K562 (cell line): ENCODE measurements around the gene NAV2. TPM values are rescaled to one million over a fixed set of nuclear protein-coding genes. Genes with fewer than 3 reads are reported as not detected.

Source experiments
- EGR1 ChIP-seq: fragments of 450-650 bp; conservative IDR thresholded peaks from 2 replicates; pipeline ENCODE4 v1.6.1; 2017; ENCODE audit warnings: mild to moderate bottlenecking
- EWSR1 ChIP-seq: fragments of 450-650 bp; IDR thresholded peaks from 2 replicates; pipeline ENCODE4 v1.6.1; 2018; ENCODE audit warnings: borderline replicate concordance, mild to moderate bottlenecking, low read depth, moderate library complexity; ENCODE audit not compliant: partially characterized antibody
- FOSL1 ChIP-seq: fragments of 200-800 bp; sonication (Bioruptor generic); conservative IDR thresholded peaks from 2 replicates; pipeline ENCODE4 v1.6.1; 2016; ENCODE audit warnings: missing genetic modification characterization, missing compliant biosample characterization
- MEIS2 ChIP-seq: fragments of 450-650 bp; IDR thresholded peaks from 2 replicates; pipeline ENCODE4 v1.6.1; 2014; ENCODE audit warnings: mild to moderate bottlenecking; ENCODE audit not compliant: partially characterized antibody
- RBM14 ChIP-seq: fragments of 200-400 bp; formaldehyde crosslinking; IDR thresholded peaks from 2 replicates; pipeline ENCODE4 v1.6.1; 2018; ENCODE audit warnings: low read depth, mild to moderate bottlenecking, low read length, moderate library complexity, borderline replicate concordance; ENCODE audit not compliant: insufficient read depth
- SMARCC2 ChIP-seq: fragments of 450-650 bp; IDR thresholded peaks from 2 replicates; pipeline ENCODE4 v1.6.1; 2017; ENCODE audit warnings: antibody characterized with exemption, moderate library complexity, mild to moderate bottlenecking, low read depth
- THRAP3 ChIP-seq: fragments of 450-650 bp; IDR thresholded peaks from 2 replicates; pipeline ENCODE4 v1.6.1; 2016; ENCODE audit warnings: mild to moderate bottlenecking, inconsistent platforms, borderline replicate concordance
- polyA plus RNA-seq, 8 experiments: library from polyadenylated mRNA; depleted of rRNA in 4 of 8; stranded (reverse) in 5 of 8; unstranded in 3 of 8; fragments of >200 nt; fragmentation: Nextera tagmentation in 2 of 8; fragmentation: Illumina TruSeq in 1 of 8; extraction: Ambion mirVana in 2 of 8; extraction: Trizol in 1 of 8; gene quantifications; 2 replicates each; pipeline versions ENCODE4 v1.2.1 to v1.2.3, GENCODE V29; 2011 to 2014; ENCODE audit warnings: inconsistent platforms in 1 of 8, missing spikeins in 1 of 8
- total RNA-seq, 7 experiments: library from RNA; depleted of rRNA in 6 of 7; stranded (reverse); fragments of >200 nt in 6 of 7; fragmentation: Illumina TruSeq in 2 of 7; extraction: Trizol in 2 of 7; gene quantifications; 2 replicates each; pipeline versions ENCODE4 v1.2.1 to v1.2.3, GENCODE V29; 2011 to 2021; ENCODE audit warnings: low replicate concordance in 1 of 7
- TF ChIP-seq, protein P1 (sequence below): fragments of 250-450 bp; sonication (Bioruptor Pico); IDR thresholded peaks from 2 replicates; pipeline ENCODE4 v1.8.0; 2022; ENCODE audit warnings: moderate library complexity, mild to moderate bottlenecking, inconsistent platforms
- TF ChIP-seq, protein P2 (sequence below), 2 experiments: IDR thresholded peaks in 1 of 2; conservative IDR thresholded peaks in 1 of 2; 2 replicates each; pipeline ENCODE4 v1.6.1; 2016; ENCODE audit warnings: low read depth in 2 of 2, mild to moderate bottlenecking in 1 of 2, missing compliant biosample characterization in 1 of 2, missing genetic modification characterization in 1 of 2, moderate library complexity in 1 of 2
- TF ChIP-seq, protein P3 (sequence below): fragments of 250-450 bp; sonication (Bioruptor Pico); IDR thresholded peaks from 2 replicates; pipeline ENCODE4 v1.4.0; 2020; ENCODE audit warnings: mild to moderate bottlenecking, moderate library complexity

Gene NAV2
- total and polyA plus RNA-seq, 9 of the 15 experiments (the other 6 are each of a cell fraction or from before 2014, with no cell fraction given) = 0.03 to 0.35 (median 0.05) TPM

DNA sequence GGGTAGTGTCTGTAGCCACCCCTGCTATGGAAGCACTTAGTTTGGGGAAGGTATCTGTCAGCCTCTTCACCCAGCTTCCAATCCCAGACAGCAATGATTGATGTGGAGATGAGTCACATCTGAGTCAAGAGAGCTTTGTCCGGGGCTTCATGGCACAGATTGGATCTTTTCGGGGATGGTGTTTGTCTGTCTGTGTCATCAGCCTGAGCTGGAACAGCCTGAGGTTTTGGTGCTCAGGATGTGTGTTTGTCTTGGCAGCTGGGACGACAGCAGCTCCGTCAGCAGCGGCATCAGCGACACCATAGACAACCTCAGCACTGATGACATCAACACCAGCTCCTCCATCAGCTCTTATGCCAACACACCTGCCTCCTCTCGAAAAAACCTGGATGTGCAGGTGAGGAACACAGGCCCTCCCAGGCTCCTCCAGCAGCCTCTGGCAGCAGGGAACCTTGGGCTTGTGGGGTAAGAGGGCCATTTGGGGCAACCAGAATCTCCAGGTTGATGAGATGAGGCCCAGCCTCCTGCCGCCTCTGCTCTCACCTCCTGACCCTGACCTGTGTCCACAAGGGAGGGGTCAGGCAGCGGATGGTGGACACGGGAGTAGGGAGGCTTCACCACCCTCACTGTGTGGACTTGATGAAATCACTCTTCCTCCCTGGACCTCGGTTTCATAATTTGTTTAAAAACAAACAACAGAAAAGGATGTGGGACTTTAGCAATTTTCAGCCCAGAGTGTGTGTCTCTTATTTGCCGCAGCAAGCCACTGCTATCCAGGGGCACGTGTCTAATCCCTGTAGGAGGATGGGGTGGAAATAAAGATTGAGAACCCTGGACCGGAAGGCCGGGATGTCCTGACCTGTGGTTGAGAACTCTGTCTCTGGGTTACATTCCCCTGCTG, 323.3 kb downstream of the NAV2 start (continued):
- TF ChIP-seq MEIS2 (peak; percentile 99), RBM14 (no peak), THRAP3 (no peak), FOSL1 (tag) (peak; percentile 96), SMARCC2 (peak; percentile 60; the same call in 1 of the 2 replicates), EWSR1 (no peak), EGR1 (no peak)
- TF ChIP-seq, protein P1, sequence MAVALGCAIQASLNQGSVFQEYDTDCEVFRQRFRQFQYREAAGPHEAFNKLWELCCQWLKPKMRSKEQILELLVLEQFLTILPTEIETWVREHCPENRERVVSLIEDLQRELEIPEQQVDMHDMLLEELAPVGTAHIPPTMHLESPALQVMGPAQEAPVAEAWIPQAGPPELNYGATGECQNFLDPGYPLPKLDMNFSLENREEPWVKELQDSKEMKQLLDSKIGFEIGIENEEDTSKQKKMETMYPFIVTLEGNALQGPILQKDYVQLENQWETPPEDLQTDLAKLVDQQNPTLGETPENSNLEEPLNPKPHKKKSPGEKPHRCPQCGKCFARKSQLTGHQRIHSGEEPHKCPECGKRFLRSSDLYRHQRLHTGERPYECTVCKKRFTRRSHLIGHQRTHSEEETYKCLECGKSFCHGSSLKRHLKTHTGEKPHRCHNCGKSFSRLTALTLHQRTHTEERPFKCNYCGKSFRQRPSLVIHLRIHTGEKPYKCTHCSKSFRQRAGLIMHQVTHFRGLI (CRISPR knock-in tag) = no peak
- TF ChIP-seq, protein P2, sequence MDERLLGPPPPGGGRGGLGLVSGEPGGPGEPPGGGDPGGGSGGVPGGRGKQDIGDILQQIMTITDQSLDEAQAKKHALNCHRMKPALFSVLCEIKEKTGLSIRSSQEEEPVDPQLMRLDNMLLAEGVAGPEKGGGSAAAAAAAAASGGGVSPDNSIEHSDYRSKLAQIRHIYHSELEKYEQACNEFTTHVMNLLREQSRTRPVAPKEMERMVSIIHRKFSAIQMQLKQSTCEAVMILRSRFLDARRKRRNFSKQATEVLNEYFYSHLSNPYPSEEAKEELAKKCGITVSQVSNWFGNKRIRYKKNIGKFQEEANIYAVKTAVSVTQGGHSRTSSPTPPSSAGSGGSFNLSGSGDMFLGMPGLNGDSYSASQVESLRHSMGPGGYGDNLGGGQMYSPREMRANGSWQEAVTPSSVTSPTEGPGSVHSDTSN (CRISPR knock-in tag; IDR thresholded peaks at IDR 0.05; ENCODE audit: low read depth) = peak; percentile 72
- TF ChIP-seq, protein P2 (tag; conservative IDR thresholded peaks at IDR 0.05; ENCODE audit: low read depth) = peak; percentile 88
- TF ChIP-seq, protein P3, sequence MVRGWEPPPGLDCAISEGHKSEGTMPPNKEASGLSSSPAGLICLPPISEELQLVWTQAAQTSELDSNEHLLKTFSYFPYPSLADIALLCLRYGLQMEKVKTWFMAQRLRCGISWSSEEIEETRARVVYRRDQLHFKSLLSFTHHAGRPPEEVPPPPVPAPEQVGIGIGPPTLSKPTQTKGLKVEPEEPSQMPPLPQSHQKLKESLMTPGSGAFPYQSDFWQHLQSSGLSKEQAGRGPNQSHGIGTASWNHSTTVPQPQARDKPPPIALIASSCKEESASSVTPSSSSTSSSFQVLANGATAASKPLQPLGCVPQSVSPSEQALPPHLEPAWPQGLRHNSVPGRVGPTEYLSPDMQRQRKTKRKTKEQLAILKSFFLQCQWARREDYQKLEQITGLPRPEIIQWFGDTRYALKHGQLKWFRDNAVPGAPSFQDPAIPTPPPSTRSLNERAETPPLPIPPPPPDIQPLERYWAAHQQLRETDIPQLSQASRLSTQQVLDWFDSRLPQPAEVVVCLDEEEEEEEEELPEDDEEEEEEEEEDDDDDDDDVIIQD = no peak
